ENCODE results near the gene MAEA.
"Not testable (repeated sequence)": the region's sequence is repeated elsewhere in the genome, so short reads cannot be mapped to it uniquely, and the experiment has no call there.

The MAEA gene

GRCh38 chr4:1367230-1367935, 77.7 kb downstream of the MAEA start:
- no peak for DNase-seq (ENCODE audit: low spot score)

GRCh38 chr4:1367936-1368289, 78.2 kb downstream of the MAEA start:
- DNase-seq (ENCODE audit: low spot score), result no peak

- DNase-seq (ENCODE audit: low spot score), result no peak
Measured at GRCh38 chr4:1368421-1369090, 78.9 kb downstream of the MAEA start.

GRCh38 chr4:1369091-1369450, 79.4 kb downstream of the MAEA start:
- no peak for DNase-seq (ENCODE audit: low spot score)

- DNase-seq (ENCODE audit: low spot score), result no peak
Measured at GRCh38 chr4:1369479-1370079, 79.9 kb downstream of the MAEA start.

GRCh38 chr4:1370321-1371124, 80.8 kb downstream of the MAEA start:
- DNase-seq (ENCODE audit: low spot score), result no peak

GRCh38 chr4:1371176-1372165, 81.8 kb downstream of the MAEA start:
- no peak for DNase-seq (ENCODE audit: low spot score)

- not testable (repeated sequence) for DNase-seq (ENCODE audit: low spot score)
Measured at GRCh38 chr4:1372576-1372975, 82.9 kb downstream of the MAEA start.

- no peak for DNase-seq (ENCODE audit: low spot score)
Measured at GRCh38 chr4:1373892-1374705, 84.4 kb downstream of the MAEA start.

GRCh38 chr4:1374706-1375045, 85.0 kb downstream of the MAEA start:
- no peak for DNase-seq (ENCODE audit: low spot score)

- no peak for DNase-seq (ENCODE audit: low spot score)
Measured at GRCh38 chr4:1375051-1375721, 85.5 kb downstream of the MAEA start.

GRCh38 chr4:1375761-1376322, 86.2 kb downstream of the MAEA start:
- no peak for DNase-seq (ENCODE audit: low spot score)

- DNase-seq (ENCODE audit: low spot score), result no peak
Measured at GRCh38 chr4:1376391-1376840, 86.7 kb downstream of the MAEA start.

- DNase-seq (ENCODE audit: low spot score), result no peak
Measured at GRCh38 chr4:1376841-1377605, 87.3 kb downstream of the MAEA start.

- no peak for DNase-seq (ENCODE audit: low spot score)
Measured at GRCh38 chr4:1377606-1378261, 88.0 kb downstream of the MAEA start.

- no peak for DNase-seq (ENCODE audit: low spot score)
Measured at GRCh38 chr4:1378559-1379231, 89.0 kb downstream of the MAEA start.

- no peak for DNase-seq (ENCODE audit: low spot score)
Measured at GRCh38 chr4:1379351-1379781, 89.7 kb downstream of the MAEA start.

GRCh38 chr4:1379801-1380331, 90.2 kb downstream of the MAEA start:
- no peak for DNase-seq (ENCODE audit: low spot score)

Data from HuH-7.5 (cell line).